Measurements from ENCODE around the gene NPTXR. TPM values are rescaled to one million over a fixed set of nuclear protein-coding genes. Genes with fewer than 3 reads are reported as not detected.

NPTXR gene
- total and polyA plus RNA-seq, 10 donors: 0.24 to 11.5 (median 4.7) TPM

DNA sequence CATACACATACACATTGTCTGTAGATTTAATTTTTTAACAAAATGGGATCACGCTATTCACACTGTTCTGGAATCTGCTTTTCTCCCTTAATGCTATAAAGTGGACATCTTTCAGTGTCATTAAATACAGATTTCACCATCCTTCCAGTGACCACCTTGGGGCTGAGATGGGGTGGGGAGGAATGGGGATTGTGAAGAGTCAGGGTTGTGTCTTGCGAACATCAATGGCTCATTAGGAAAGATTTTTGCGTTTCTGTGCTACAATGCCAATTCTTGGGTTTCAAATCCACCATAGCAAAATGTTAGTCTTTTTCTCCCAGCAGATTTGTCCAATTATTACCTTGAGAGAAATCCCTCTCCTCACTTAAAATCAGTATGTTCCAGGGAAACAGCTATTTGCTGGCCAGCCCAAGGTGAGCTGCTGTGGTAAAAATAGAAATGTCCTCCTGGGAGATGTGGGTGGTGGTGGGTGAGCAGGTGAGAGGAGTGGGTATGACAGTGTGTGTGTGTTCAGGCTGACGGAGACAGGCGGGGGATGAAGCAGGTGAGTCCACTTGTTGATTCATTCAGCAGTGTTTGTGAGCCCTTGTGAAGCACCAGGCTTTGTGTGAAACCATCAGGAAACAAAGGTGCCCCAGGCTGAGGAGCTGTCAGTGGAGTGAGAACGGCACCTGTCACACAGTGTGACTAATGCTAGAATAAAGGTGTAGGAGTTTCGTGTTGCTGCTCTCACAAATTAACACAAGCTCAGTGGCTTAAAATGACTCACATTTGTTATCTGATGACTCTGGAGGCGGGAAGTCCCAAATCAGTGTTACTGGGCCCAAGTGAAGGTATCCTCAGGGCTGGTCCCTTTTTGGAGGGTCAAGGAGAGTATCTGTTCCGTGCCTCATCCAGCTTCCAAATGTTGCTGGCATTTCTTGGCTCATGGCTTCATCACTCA is 29.9 kb upstream of the NPTXR start:
- DNase-seq: no peak
- Histone ChIP-seq H3K27ac (peak overlapping the region; percentile 81 to 94 (median 90)), H3K9me3 (no peaks in the 10 kb centered on the region), H3K4me3 (peak overlapping the region in 4 of 8 donors; percentile 69 to 91 (median 80)), H3K36me3 (peaks cover 0 to 13% (median 0%) of the 10 kb centered on the region in 6 donors), H3K27me3 (replicated peaks in 1 of 7) (peaks cover 0 to 5% (median 0%) of the 10 kb centered on the region in 7 donors), H3K4me1 (peaks cover 31 to 48% (median 38%) of the 10 kb centered on the region in 6 donors)
- WGBS, 5 donors: 72 to 84% (median 74%) methylated on average over 9 of the region's 9 CpGs
- intact Hi-C loops (cut with DNase I; ENCODE audit: low total_unique reads): loop anchor here (5.0 kb wide), 3 partner anchors 129 to 444 kb away; partner anchors contain the start of gene RPL3
- TF ChIP-seq POLR2AphosphoS5 (IDR thresholded peaks at IDR 0.05): no peak

- 1% methylated on average over 27 to 37 of the region's 37 CpGs for WGBS, 5 donors
- Histone ChIP-seq H3K4me3 (peak overlapping the region; percentile 40 to 91 (median 76)), H3K4me1 (peaks cover 34 to 57% (median 44%) of the 10 kb centered on the region in 6 donors), H3K9me3 (no peaks in the 10 kb centered on the region), H3K36me3 (peaks cover 0 to 21% (median 0%) of the 10 kb centered on the region in 6 donors), H3K27ac (peak overlapping the region; percentile 81 to 94 (median 90)), H3K27me3 (replicated peaks in 1 of 7) (peaks cover 0 to 5% (median 0%) of the 10 kb centered on the region in 7 donors)
- peak; percentile 45 to 72 (median 58) for TF ChIP-seq POLR2AphosphoS5 (IDR thresholded peaks at IDR 0.05)
- no peak for TF ChIP-seq POLR2A (IDR thresholded peaks at IDR 0.05)
- DNase-seq: peak; percentile 87
- intact Hi-C loops (cut with DNase I; ENCODE audit: low total_unique reads): loop anchor here (5.0 kb wide), 3 partner anchors 129 to 444 kb away; partner anchors contain the start of gene RPL3
Observed at GRCh38 chr22:38872831-38873248, 29.0 kb upstream of the NPTXR start.

GRCh38 chr22:38872172-38872830 is 28.5 kb upstream of the NPTXR start, which contains the start of gene CBX6:
TSS of gene CBX6 (minus strand) at chr22:38872216. CDS start at chr22:38872190, 26 bp downstream.
- 0 to 1% (median 0%) methylated on average over 18 to 73 of the region's 73 CpGs for WGBS, 5 donors
- Histone ChIP-seq H3K4me3 (peak within 1 kb of the TSS; percentile 59 to 91 (median 76)), H3K4me1 (peaks cover 34 to 63% (median 47%) of the 10 kb centered on the region in 6 donors)

GRCh38 chr22:38871360-38872171 is 27.7 kb upstream of the NPTXR start:
- 0 to 1% (median 1%) methylated on average over 20 to 77 of the region's 77 CpGs for WGBS, 5 donors
- Histone ChIP-seq H3K9me3 (no peaks in the 10 kb centered on the region), H3K4me3 (peak overlapping the region; percentile 59 to 91 (median 76)), H3K27me3 (replicated peaks in 1 of 7) (peaks cover 0 to 5% (median 0%) of the 10 kb centered on the region in 7 donors), H3K36me3 (peaks cover 0 to 34% (median 9%) of the 10 kb centered on the region in 6 donors), H3K4me1 (peaks cover 34 to 70% (median 51%) of the 10 kb centered on the region in 6 donors), H3K27ac (peak overlapping the region; percentile 67 to 94 (median 90))
- DNase-seq: peak; percentile 85
- intact Hi-C loops (cut with DNase I; ENCODE audit: low total_unique reads): loop anchor here (5.0 kb wide), 3 partner anchors 131 to 446 kb away; partner anchors contain the start of gene RPL3
- TF ChIP-seq, protein P1, sequence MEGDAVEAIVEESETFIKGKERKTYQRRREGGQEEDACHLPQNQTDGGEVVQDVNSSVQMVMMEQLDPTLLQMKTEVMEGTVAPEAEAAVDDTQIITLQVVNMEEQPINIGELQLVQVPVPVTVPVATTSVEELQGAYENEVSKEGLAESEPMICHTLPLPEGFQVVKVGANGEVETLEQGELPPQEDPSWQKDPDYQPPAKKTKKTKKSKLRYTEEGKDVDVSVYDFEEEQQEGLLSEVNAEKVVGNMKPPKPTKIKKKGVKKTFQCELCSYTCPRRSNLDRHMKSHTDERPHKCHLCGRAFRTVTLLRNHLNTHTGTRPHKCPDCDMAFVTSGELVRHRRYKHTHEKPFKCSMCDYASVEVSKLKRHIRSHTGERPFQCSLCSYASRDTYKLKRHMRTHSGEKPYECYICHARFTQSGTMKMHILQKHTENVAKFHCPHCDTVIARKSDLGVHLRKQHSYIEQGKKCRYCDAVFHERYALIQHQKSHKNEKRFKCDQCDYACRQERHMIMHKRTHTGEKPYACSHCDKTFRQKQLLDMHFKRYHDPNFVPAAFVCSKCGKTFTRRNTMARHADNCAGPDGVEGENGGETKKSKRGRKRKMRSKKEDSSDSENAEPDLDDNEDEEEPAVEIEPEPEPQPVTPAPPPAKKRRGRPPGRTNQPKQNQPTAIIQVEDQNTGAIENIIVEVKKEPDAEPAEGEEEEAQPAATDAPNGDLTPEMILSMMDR (IDR thresholded peaks at IDR 0.05 in 8 of 11, conservative IDR thresholded peaks at IDR 0.05 in 3 of 11): peak in 1 of 11 experiments; percentile 13
- TF ChIP-seq POLR2AphosphoS5 (IDR thresholded peaks at IDR 0.05) (no peak), POLR2A (IDR thresholded peaks at IDR 0.05) (peak in 1 of 3 donors; percentile 23)

More at GRCh38 chr22:38872172-38872830, 28.5 kb upstream of the NPTXR start, which contains the start of gene CBX6:
- intact Hi-C loops (cut with DNase I; ENCODE audit: low total_unique reads): loop anchor here (5.0 kb wide), 3 partner anchors 130 to 445 kb away; partner anchors contain the start of gene RPL3
- peaks cover 0 to 26% (median 2%) of the 10 kb centered on the region in 6 donors for H3K36me3 ChIP-seq
- TF ChIP-seq POLR2AphosphoS5 (IDR thresholded peaks at IDR 0.05): peak; percentile 65 to 83 (median 82)
- peak in 1 of 3 donors; percentile 77 for TF ChIP-seq POLR2A (IDR thresholded peaks at IDR 0.05)
- TF ChIP-seq, protein P1 (IDR thresholded peaks at IDR 0.05 in 8 of 11, conservative IDR thresholded peaks at IDR 0.05 in 3 of 11): no peak
- peak; percentile 98 for DNase-seq
- H3K9me3 ChIP-seq: no peaks in the 10 kb centered on the region
- peak within 1 kb of the TSS; percentile 81 to 94 (median 90) for H3K27ac ChIP-seq
- H3K27me3 ChIP-seq (replicated peaks in 1 of 7): peaks cover 0 to 5% (median 0%) of the 10 kb centered on the region in 7 donors

All from spleen (tissue), 11 donors.